Spinal cord (tissue), 10 donors: ENCODE measurements around the gene CTIF. TPM values are rescaled to one million over a fixed set of nuclear protein-coding genes. Genes with fewer than 3 reads are reported as not detected.

Source experiments
- DNase-seq, 6 donors: peaks; one replicate each; pipeline versions ENCODE4 v3.0.0 to v3.0.0-alpha.2; 2013 to 2015; ENCODE audit warnings: low spot score in 6 of 6, low read depth in 4 of 6
- H3K27ac ChIP-seq: one replicate; pipeline ENCODE4 v1.5.1; 2013; ENCODE audit warnings: low read depth, low read length, control low read depth
- H3K27me3 ChIP-seq: one replicate; pipeline ENCODE4 v1.6.1; 2013; ENCODE audit warnings: low read length; ENCODE audit not compliant: control insufficient read depth, insufficient read depth
- H3K36me3 ChIP-seq: one replicate; pipeline ENCODE4 v1.6.1; 2013; ENCODE audit warnings: low read length; ENCODE audit not compliant: control insufficient read depth, insufficient read depth
- H3K4me1 ChIP-seq: one replicate; pipeline ENCODE4 v1.6.1; 2013; ENCODE audit warnings: low read length; ENCODE audit not compliant: control insufficient read depth, insufficient read depth
- H3K4me3 ChIP-seq: one replicate; pipeline ENCODE4 v1.5.1; 2013; ENCODE audit warnings: low read depth, low read length, control low read depth
- H3K9me3 ChIP-seq: one replicate; pipeline ENCODE4 v1.6.1; 2013; ENCODE audit warnings: low read length; ENCODE audit not compliant: control insufficient read depth, insufficient read depth
- WGBS: methylation state at CpG from one replicate; pipeline ENCODE4 v1.1.5; 2013; ENCODE audit warnings: missing lambda C conversion rate; ENCODE audit not compliant: insufficient coverage; 5-methylcytosine and 5-hydroxymethylcytosine counted together
- polyA plus RNA-seq, 2 donors: library from polyadenylated mRNA; unstranded; fragments of 120-200 nt; gene quantifications; one replicate each; pipeline ENCODE4 v1.2.1, GENCODE V29; 2013; ENCODE audit not compliant: insufficient read length in 2 of 2
- total RNA-seq, 2 donors: library from RNA; depleted of rRNA in 1 of 2; stranded (reverse); fragments of 120-200 nt in 1 of 2; fragments of >200 nt in 1 of 2; gene quantifications; one replicate each; pipeline versions ENCODE4 v1.2.3 to v1.2.4, GENCODE V29; 2013 to 2014
- donor health status: healthy.

Gene CTIF
- total and polyA plus RNA-seq, 4 donors: 32.5 to 106 (median 72.6) TPM

DNA sequence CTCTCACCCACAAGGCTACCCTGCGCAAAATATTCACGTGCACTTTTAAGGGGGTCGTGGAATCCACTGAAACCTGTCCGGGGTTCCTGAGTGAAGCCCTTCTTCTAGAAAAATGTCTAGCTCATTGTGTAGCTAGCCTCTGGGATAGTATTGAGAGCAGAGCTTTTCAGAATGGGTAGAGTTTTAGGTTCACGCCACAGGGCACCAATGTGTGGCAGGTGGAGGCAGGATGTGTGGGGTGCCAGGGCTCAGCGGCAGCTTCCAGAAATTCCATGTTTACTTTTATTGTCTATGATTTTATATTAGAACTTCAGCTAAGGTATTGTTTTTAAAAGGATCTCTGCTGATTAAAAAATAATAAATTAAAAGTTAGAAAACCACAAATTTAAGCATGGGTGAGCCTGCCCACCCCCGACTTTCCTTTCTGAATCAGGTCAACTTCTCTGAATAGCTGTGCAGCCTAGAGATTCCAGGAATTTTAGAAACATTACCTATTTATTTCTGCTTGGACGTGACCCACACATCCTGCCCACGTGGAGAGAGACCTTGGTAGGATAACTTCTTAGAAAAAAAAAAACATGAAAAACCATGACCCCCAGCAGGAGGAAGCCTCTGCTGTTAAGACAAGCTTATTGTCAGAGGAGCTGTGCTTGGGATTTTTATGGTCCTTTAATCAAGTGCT, 163.7 kb downstream of the CTIF start:
- Histone ChIP-seq H3K4me1 (peaks cover 4% of the 10 kb centered on the region), H3K4me3 (no peak overlapping the region), H3K27ac (no peak overlapping the region), H3K36me3 (peaks cover 17% of the 10 kb centered on the region), H3K27me3 (no peaks in the 10 kb centered on the region), H3K9me3 (no peaks in the 10 kb centered on the region)
- WGBS: 91% methylated on average over 4 of the region's 9 CpGs
- no peak for DNase-seq

DNA sequence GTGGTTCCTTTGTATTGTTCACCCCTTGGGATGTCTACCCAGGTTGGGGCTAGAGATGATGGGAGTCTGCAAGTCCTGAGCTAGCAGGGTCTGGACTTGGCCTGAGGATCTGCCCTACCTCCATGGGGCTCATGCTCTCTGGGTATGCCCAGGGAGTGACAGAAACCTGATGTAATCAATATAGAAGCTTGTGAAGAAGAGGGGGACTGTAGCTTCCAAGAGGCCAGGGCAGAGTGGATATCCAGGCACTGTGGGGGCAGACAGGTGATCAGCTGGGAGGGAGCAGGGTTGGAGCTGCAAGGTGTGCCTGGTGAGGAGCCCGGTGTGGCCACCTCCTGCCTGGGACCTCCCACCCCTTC, 164.2 kb downstream of the CTIF start:
- peaks cover 17% of the 10 kb centered on the region for H3K36me3 ChIP-seq
- no peak overlapping the region for H3K4me3 ChIP-seq
- no peaks in the 10 kb centered on the region for H3K4me1 ChIP-seq
- H3K9me3 ChIP-seq: no peaks in the 10 kb centered on the region
- H3K27me3 ChIP-seq: no peaks in the 10 kb centered on the region
- no CpG with 5 or more reads among the region's 1 CpG for WGBS
- no peak overlapping the region for H3K27ac ChIP-seq
- no peak for DNase-seq

DNA sequence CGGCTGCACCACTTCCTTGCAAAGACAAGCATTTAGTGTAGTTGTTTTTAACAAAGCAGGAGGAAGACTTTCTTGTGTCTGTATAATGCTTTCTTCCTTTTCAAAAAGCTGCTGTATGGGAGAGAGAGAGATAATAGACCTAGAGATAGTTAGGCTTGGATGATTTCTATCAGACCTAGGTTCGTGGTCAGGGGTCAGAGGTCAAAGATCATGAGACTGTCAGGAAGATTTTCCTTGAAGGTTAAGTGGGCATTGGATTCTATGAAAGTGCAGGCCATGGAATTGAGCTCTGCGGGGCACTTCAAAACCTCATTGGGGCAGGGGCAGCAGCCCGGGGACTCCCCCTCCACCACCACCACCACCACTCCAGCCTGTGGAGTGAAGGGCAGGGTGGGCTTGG, 164.6 kb downstream of the CTIF start:
- Histone ChIP-seq H3K9me3 (no peaks in the 10 kb centered on the region), H3K4me3 (no peak overlapping the region), H3K27me3 (no peaks in the 10 kb centered on the region), H3K27ac (no peak overlapping the region), H3K36me3 (peaks cover 14% of the 10 kb centered on the region), H3K4me1 (no peaks in the 10 kb centered on the region)
- no peak for DNase-seq
- WGBS: 80% methylated on average over 1 of the region's 4 CpGs

DNA sequence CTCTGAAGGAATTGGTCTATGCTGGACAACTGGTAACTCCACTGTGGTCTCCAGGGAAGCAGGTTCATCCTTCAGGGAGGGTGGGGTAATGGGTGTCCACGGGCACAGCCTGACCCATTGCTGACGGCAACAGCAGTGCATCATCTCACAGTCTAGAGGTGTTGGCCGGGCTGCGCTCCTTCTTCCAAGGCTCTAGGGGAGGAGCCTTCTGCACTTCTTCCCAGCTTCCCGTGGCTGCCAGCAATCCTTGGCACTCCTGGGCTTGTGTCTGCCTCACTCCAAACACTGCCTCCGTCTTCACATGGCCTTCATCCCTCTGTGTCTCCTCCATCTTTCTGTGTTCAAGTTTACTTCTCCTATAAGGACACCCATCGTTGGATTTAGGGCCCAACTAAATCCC, 166.2 kb downstream of the CTIF start:
- Histone ChIP-seq H3K4me3 (no peak overlapping the region), H3K4me1 (peaks cover 10% of the 10 kb centered on the region), H3K27ac (no peak overlapping the region), H3K9me3 (no peaks in the 10 kb centered on the region), H3K27me3 (no peaks in the 10 kb centered on the region), H3K36me3 (peaks cover 11% of the 10 kb centered on the region)
- WGBS: 82% methylated on average over 7 of the region's 7 CpGs
- DNase-seq: no peak

DNA sequence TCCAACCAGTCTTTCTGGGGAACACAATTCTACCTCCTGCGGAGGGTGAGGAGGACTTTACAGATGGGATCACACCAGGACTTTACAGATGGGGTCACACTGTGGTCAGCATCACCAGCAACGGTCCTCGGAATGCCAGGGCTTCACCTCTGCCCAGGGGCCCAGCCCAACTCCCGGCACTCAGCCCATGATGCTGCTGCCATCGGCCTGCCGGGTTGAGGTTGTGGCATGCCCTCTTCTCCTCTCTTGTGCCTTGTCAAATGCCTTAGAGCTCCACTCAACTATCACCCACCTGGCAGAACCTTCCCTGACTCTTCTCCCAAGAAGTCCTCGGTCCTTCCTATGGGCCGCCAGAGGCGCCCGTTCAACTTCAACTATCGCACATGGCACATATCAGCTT, 166.7 kb downstream of the CTIF start:
- DNase-seq: no peak
- Histone ChIP-seq H3K9me3 (no peaks in the 10 kb centered on the region), H3K36me3 (peaks cover 11% of the 10 kb centered on the region), H3K27ac (no peak overlapping the region), H3K4me3 (no peak overlapping the region), H3K27me3 (no peaks in the 10 kb centered on the region), H3K4me1 (peaks cover 13% of the 10 kb centered on the region)
- WGBS: 97% methylated on average over 10 of the region's 11 CpGs

DNA sequence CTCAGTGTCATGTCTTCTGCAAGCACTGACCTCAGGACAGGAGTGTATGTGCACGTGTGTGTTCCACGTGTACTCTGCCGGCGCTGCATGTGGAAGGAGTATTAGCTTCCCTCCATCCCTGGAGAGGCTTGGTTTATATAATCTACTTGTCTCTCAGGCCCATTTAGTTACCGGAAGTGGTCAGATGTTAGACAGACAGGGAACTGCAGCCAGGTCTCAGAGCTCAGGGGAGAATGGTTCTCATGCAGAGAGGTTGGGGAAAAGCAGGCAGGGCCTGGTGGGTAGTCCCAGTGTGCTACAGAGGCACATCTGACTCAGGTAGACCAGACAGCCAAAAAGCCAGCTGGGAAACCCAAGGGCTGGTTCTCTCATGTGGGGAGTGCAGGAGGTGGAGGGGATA, 167.9 kb downstream of the CTIF start:
- peaks cover 9% of the 10 kb centered on the region for H3K36me3 ChIP-seq
- no peak for DNase-seq
- WGBS: 83% methylated on average over 5 of the region's 5 CpGs
- H3K27me3 ChIP-seq: no peaks in the 10 kb centered on the region
- no peak overlapping the region for H3K4me3 ChIP-seq
- H3K4me1 ChIP-seq: peaks cover 17% of the 10 kb centered on the region
- H3K27ac ChIP-seq: no peak overlapping the region
- H3K9me3 ChIP-seq: no peaks in the 10 kb centered on the region

DNA sequence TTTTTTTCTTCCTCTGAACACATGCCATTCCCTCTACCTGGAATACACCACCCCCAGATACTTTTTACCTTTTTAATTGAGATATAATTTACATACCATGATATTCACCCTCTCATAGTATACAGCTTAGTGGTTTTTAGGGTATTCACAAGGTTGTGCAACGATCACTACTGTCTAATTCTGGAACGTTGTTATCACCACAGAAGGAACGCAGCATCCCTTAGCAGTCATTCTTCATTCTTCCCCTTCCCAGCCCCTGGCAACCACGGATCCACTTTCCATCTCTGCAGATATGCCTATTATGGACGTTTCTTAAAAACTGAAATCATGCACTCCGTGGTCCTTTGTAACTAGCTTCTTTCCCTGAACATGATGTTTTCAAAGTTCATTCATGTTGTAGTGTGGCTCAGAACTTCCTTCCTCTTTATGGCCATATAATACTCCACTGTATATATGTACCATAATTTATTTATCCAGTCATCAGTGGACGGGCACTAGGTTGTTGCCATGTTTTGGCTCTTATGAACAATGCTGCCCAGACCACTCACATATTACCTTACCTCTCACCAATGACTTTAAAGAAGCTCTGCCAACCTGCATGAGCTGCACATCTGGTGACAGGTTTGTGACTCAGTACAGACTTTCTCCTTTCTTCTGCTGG, 168.9 kb downstream of the CTIF start:
- WGBS: 89% methylated on average over 1 of the region's 7 CpGs
- no peak for DNase-seq

DNA sequence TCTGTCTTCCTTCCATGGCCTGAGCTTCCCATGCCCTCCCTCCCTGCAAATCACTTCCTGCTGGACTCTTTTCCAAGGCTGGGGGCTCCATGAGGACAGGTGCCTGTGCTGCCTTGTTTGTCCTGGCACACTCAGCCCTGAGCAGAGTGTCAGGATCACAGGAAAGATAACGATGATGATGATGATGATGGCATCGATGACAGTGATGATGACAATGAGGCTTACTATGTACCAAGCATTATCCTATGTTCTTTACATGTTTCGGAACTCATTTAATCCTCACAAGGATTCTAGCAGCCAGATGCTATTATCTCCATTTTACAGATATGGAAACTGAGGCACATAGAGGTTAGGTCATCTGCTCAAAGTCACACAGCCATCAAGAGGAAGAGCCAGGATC, 170.0 kb downstream of the CTIF start:
- no CpG with 5 or more reads among the region's 3 CpGs for WGBS
- Histone ChIP-seq H3K36me3 (peaks cover 20% of the 10 kb centered on the region), H3K27ac (no peak overlapping the region), H3K4me3 (no peak overlapping the region), H3K9me3 (no peaks in the 10 kb centered on the region), H3K27me3 (no peaks in the 10 kb centered on the region), H3K4me1 (peaks cover 31% of the 10 kb centered on the region)
- no peak for DNase-seq

More for the DNA sequence above, 168.9 kb downstream of the CTIF start:
- H3K4me1 ChIP-seq: peaks cover 24% of the 10 kb centered on the region
- no peaks in the 10 kb centered on the region for H3K27me3 ChIP-seq
- no peaks in the 10 kb centered on the region for H3K9me3 ChIP-seq
- peaks cover 11% of the 10 kb centered on the region for H3K36me3 ChIP-seq
- H3K4me3 ChIP-seq: no peak overlapping the region
- no peak overlapping the region for H3K27ac ChIP-seq

DNA sequence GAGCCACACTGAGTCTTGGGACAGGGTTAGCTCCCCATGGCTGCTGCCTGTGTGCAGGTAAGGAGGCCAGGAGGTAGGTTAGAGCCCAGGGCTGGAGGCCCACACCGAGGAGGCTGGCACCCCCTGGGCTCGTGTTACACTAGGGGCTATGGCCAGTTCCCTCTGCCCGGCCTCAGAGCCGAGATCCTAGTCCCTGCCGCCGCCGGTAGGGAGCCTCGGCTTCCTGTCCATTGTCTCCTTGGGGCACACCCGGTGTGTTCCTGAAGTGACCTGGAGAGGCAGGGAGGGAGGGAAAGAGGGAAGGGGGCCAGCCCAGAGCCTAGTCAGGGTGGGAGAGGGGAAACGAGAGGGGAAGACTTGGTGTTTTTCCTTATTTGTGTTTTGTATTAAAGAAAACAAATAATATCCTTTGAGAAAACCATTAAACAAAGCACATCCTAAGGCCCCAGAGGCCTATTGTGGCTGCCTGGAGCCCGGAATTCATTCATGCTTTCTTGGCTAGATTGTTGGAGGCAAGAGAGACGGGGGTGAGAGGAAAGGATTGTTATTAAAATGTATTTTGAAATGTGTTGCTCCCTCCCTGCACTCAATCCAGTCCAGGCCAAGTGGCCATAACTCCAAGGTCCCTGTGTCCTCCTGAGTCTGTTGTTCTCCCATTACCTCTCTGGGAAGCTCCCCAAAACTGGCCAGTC, 170.7 kb downstream of the CTIF start:
- WGBS: 51% methylated on average over 9 of the region's 12 CpGs
- H3K4me3 ChIP-seq: no peak overlapping the region
- H3K9me3 ChIP-seq: no peaks in the 10 kb centered on the region
- no peak overlapping the region for H3K27ac ChIP-seq
- H3K27me3 ChIP-seq: no peaks in the 10 kb centered on the region
- peaks cover 32% of the 10 kb centered on the region for H3K4me1 ChIP-seq
- peaks cover 22% of the 10 kb centered on the region for H3K36me3 ChIP-seq
- peak in 1 of 6 donors; percentile 64 for DNase-seq
